IPS DF 4.7 (cell line): ENCODE data around the gene MAML2.

ENCODE experiments used
- DNase-seq: peaks from one replicate; pipeline ENCODE4 v3.0.0-alpha.2; 2013; ENCODE audit warnings: low spot score; ENCODE audit errors: extremely low read depth

MAML2 gene

GRCh38 chr11:96105197-96105895 lies 237.6 kb downstream of the MAML2 start:
- DNase-seq = no peak

GRCh38 chr11:96104496-96104895 lies 238.5 kb downstream of the MAML2 start:
- no peak for DNase-seq

GRCh38 chr11:96103721-96104120 lies 239.3 kb downstream of the MAML2 start:
- DNase-seq = no peak

- no peak for DNase-seq
Observed at GRCh38 chr11:96103102-96103501, 239.9 kb downstream of the MAML2 start.

GRCh38 chr11:96102664-96103078 lies 240.3 kb downstream of the MAML2 start:
- no peak for DNase-seq

GRCh38 chr11:96101146-96101545 lies 241.8 kb downstream of the MAML2 start:
- DNase-seq = no peak

GRCh38 chr11:96098511-96099241 lies 244.3 kb downstream of the MAML2 start:
- DNase-seq = no peak

- no peak for DNase-seq
Observed at GRCh38 chr11:96097844-96098421, 245.1 kb downstream of the MAML2 start.

- DNase-seq = no peak
Observed at GRCh38 chr11:96096360-96096759, 246.6 kb downstream of the MAML2 start.

- DNase-seq = no peak
Observed at GRCh38 chr11:96095884-96096303, 247.1 kb downstream of the MAML2 start.

- DNase-seq = no peak
Observed at GRCh38 chr11:96094156-96094555, 248.8 kb downstream of the MAML2 start.

GRCh38 chr11:96092511-96092910 lies 250.5 kb downstream of the MAML2 start:
- DNase-seq = no peak

GRCh38 chr11:96091476-96091875 lies 251.5 kb downstream of the MAML2 start:
- no peak for DNase-seq

- DNase-seq = no peak
Observed at GRCh38 chr11:96090711-96091110, 252.3 kb downstream of the MAML2 start.

GRCh38 chr11:96088914-96089313 lies 254.1 kb downstream of the MAML2 start:
- DNase-seq = no peak

- no peak for DNase-seq
Observed at GRCh38 chr11:96086111-96086510, 256.9 kb downstream of the MAML2 start.

- DNase-seq = no peak
Observed at GRCh38 chr11:96085319-96085930, 257.6 kb downstream of the MAML2 start.

- no peak for DNase-seq
Observed at GRCh38 chr11:96084610-96085318, 258.2 kb downstream of the MAML2 start.

GRCh38 chr11:96082936-96083335 lies 260.1 kb downstream of the MAML2 start:
- DNase-seq = no peak

- DNase-seq = no peak
Observed at GRCh38 chr11:96082002-96082899, 260.7 kb downstream of the MAML2 start.
